GM12878 (cell line): ENCODE measurements around the gene MANBA. TPM values are rescaled to one million over a fixed set of nuclear protein-coding genes. Genes with fewer than 3 reads are reported as not detected.
A peak's percentile ranks its signal among the peaks of the same experiment; 100 is the strongest.

Source experiments
- ATAC-seq: fragments of 200-7000 bp; cut with Tn5 transposase; 3 replicates; pipeline ENCODE4 v1.9.1; 2020; ENCODE audit warnings: mild to moderate bottlenecking, moderate library complexity
- BruUV-seq: library from RNA; stranded (reverse); fragments of 400-500 nt; replicated peaks from 2 replicates; lab custom pipeline; 2021; lab: Mats Ljungman, UMichigan
- CTCF ChIA-PET: fragments of 300-600 bp; sonication (Branson Sonifier 250); formaldehyde crosslinking; extraction: SDS; loops from one replicate; lab custom pipeline; 2021; ENCODE audit warnings: inconsistent platforms; lab: Yijun Ruan, JAX
- POLR2A ChIA-PET: fragments of 350-600 bp; formaldehyde crosslinking; extraction: SDS; loops from one replicate; lab custom pipeline; 2021; ENCODE audit warnings: inconsistent platforms; lab: Charles Lee
- RAD21 ChIA-PET: fragments of 300-600 bp; sonication (Branson Sonifier 250); formaldehyde crosslinking; loops from one replicate; lab custom pipeline; 2023; ENCODE audit warnings: antibody characterized with exemption; ENCODE audit not compliant: unreplicated experiment; lab: Charles Lee
- SMC1A ChIA-PET: fragments of 300-600 bp; sonication (Branson Sonifier 250); formaldehyde crosslinking; loops from one replicate; lab custom pipeline; 2023; ENCODE audit not compliant: unreplicated experiment, uncharacterized antibody; lab: Charles Lee
- DNase-seq: peaks from one replicate; pipeline ENCODE4 v3.0.0-alpha.2; 2011; ENCODE audit warnings: low read depth, low spot score
- FAIRE-seq: peaks from 3 replicates; lab custom pipeline; 2011; peaks lifted over from hg19 to GRCh38; lab: Jason Lieb, UNC
- H2AFZ ChIP-seq: 2 replicates; pipeline ENCODE4 v1.6.0; 2011; ENCODE audit warnings: low read depth, low read length, control low read depth; ENCODE audit not compliant: control insufficient read depth
- H3K27ac ChIP-seq: 2 replicates; pipeline ENCODE4 v1.5.1; 2011; ENCODE audit warnings: control low read depth; ENCODE audit not compliant: control insufficient read depth, insufficient read depth
- H3K27me3 ChIP-seq, 2 experiments: replicated peaks in 1 of 2; 2 replicates each; pipeline versions ENCODE4 v1.6.0 to v1.6.1; 2011; ENCODE audit warnings: low read length in 1 of 2; ENCODE audit not compliant: control insufficient read depth in 2 of 2, insufficient read depth in 2 of 2
- H3K36me3 ChIP-seq, 2 experiments: 2 replicates each; pipeline ENCODE4 v1.5.1; 2011; ENCODE audit warnings: low read length in 1 of 2; ENCODE audit not compliant: control insufficient read depth in 2 of 2, insufficient read depth in 2 of 2
- H3K4me1 ChIP-seq: 2 replicates; pipeline ENCODE4 v1.6.1; 2011; ENCODE audit warnings: mild to moderate bottlenecking, low read length, moderate library complexity, mixed read lengths; ENCODE audit not compliant: control insufficient read depth, insufficient read depth
- H3K4me2 ChIP-seq: 2 replicates; pipeline ENCODE4 v1.6.0; 2011; ENCODE audit warnings: control low read depth; ENCODE audit not compliant: control insufficient read depth, insufficient read depth
- H3K4me3 ChIP-seq: fragments of 200-600 bp; sonication (generic); 2 replicates; pipeline ENCODE4 v1.5.1; 2016
- H3K79me2 ChIP-seq: 2 replicates; pipeline ENCODE4 v1.6.0; 2011; ENCODE audit warnings: low read length; ENCODE audit not compliant: control insufficient read depth, insufficient read depth
- H3K9ac ChIP-seq: 2 replicates; pipeline ENCODE4 v1.8.0; 2011; ENCODE audit warnings: low read length, control low read depth, mixed read lengths; ENCODE audit not compliant: control insufficient read depth, insufficient read depth
- H3K9me3 ChIP-seq: replicated peaks from 3 replicates; pipeline ENCODE4 v1.5.1; 2011; ENCODE audit warnings: mild to moderate bottlenecking, low read length; ENCODE audit not compliant: control insufficient read depth, insufficient read depth
- H4K20me1 ChIP-seq: 2 replicates; pipeline ENCODE4 v1.6.0; 2011; ENCODE audit not compliant: control insufficient read depth, insufficient read depth
- CREM ChIP-seq: IDR thresholded peaks from 2 replicates; pipeline ENCODE4 v1.6.1; 2014; ENCODE audit warnings: antibody characterized with exemption, low read depth
- FOXM1 ChIP-seq: IDR thresholded peaks from 2 replicates; pipeline ENCODE4 v1.6.1; 2012; ENCODE audit warnings: low read depth, mild to moderate bottlenecking, inconsistent platforms, low read length, moderate library complexity
- LARP7 ChIP-seq: fragments of 450-650 bp; IDR thresholded peaks from 2 replicates; pipeline ENCODE4 v1.6.1; 2017; ENCODE audit warnings: mild to moderate bottlenecking
- MEF2B ChIP-seq: fragments of 450-650 bp; IDR thresholded peaks from 2 replicates; pipeline ENCODE4 v1.6.1; 2018; ENCODE audit warnings: mild to moderate bottlenecking, moderate library complexity; ENCODE audit not compliant: partially characterized antibody, poor library complexity, severe bottlenecking
- MTA2 ChIP-seq: fragments of 450-650 bp; IDR thresholded peaks from 2 replicates; pipeline ENCODE4 v1.6.1; 2016; ENCODE audit warnings: low read depth, mild to moderate bottlenecking, moderate library complexity
- NFIC ChIP-seq: IDR thresholded peaks from 2 replicates; pipeline ENCODE4 v1.6.1; 2012; ENCODE audit warnings: low read depth, mild to moderate bottlenecking, inconsistent platforms, low read length, moderate library complexity
- RUNX3 ChIP-seq: IDR thresholded peaks from 2 replicates; pipeline ENCODE4 v1.6.1; 2012; ENCODE audit warnings: low read length, inconsistent platforms
- WGBS: methylation state at CpG from one replicate; pipeline ENCODE4 v1.1.6; 2016; ENCODE audit warnings: low lambda C conversion rate; ENCODE audit not compliant: insufficient replicate concordance, insufficient coverage; ENCODE audit errors: missing lambda C conversion rate; 5-methylcytosine and 5-hydroxymethylcytosine counted together
- in situ Hi-C: fragments of 300-500 bp; cut with MboI; formaldehyde crosslinking; loops from 9 replicates; pipeline ENCODE4 v1.14.3; 2018; ENCODE audit warnings: mixed read lengths
- intact Hi-C: fragments of 100-400 bp; cut with micrococcal nuclease; formaldehyde crosslinking; loops from one replicate; pipeline ENCODE4 v1.14.2; 2022; ENCODE audit not compliant: unreplicated experiment
- polyA plus RNA-seq, 11 experiments: library from polyadenylated mRNA; depleted of rRNA in 4 of 11; unstranded in 6 of 11; stranded (reverse) in 5 of 11; fragments of >200 nt; fragmentation: Nextera tagmentation in 4 of 11; fragmentation: Illumina TruSeq in 1 of 11; extraction: Ambion mirVana in 4 of 11; extraction: Trizol in 1 of 11; gene quantifications; 1 replicate in 1 of 11; 2 replicates in 10 of 11; pipeline versions ENCODE4 v1.2.1 to v1.2.3, GENCODE V29; 2011 to 2016; ENCODE audit warnings: inconsistent platforms in 2 of 11, missing spikeins in 2 of 11, low read depth in 1 of 11
- total RNA-seq, 4 experiments: library from RNA; depleted of rRNA in 3 of 4; stranded (reverse); fragments of >200 nt in 3 of 4; fragmentation: Illumina TruSeq in 1 of 4; extraction: Trizol in 1 of 4; gene quantifications; 2 replicates each; pipeline versions ENCODE4 v1.2.1 to v1.2.3, GENCODE V29; 2013 to 2021
- TF ChIP-seq, protein P1 (sequence below): IDR thresholded peaks from 2 replicates; pipeline ENCODE4 v1.6.1; 2012; ENCODE audit warnings: mild to moderate bottlenecking, low read depth, low read length
- TF ChIP-seq, protein P2 (sequence below): IDR thresholded peaks from 2 replicates; pipeline ENCODE4 v1.6.1; 2011; ENCODE audit warnings: mild to moderate bottlenecking, low read depth, low read length, moderate library complexity; ENCODE audit not compliant: insufficient replicate concordance
- TF ChIP-seq, protein P3 (sequence below): IDR thresholded peaks from 2 replicates; pipeline ENCODE4 v1.6.1; 2011; ENCODE audit warnings: borderline replicate concordance, low read depth, mild to moderate bottlenecking, moderate library complexity, low read length; ENCODE audit not compliant: insufficient read depth, poor library complexity, severe bottlenecking
- TF ChIP-seq, protein P4 (sequence below): IDR thresholded peaks from 2 replicates; pipeline ENCODE4 v1.6.1; 2012; ENCODE audit warnings: low read length, inconsistent platforms

The MANBA gene
- total and polyA plus RNA-seq, 10 of the 15 experiments (the other 5 are each of a cell fraction or from before 2014, with no cell fraction given): 3.8 to 19.0 (median 12.5) TPM

DNA sequence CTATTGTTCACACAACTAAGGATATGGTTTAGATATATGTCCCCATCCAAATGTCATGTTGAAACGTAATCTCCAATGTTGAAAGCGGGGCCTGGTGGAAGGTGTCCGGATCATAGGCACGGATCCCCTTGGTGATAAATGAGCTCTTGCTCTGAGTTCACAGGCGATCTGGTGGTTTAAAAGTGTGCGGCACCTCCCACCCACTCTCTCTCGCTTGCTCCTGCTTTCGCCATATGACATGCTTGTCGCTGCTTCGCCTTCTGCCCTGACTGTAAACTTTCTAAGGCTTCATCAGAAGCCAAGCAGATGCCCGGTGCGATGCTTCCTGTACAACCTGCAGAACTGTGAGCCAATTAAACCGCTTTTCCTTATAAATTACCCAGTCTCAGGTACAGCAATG, 131.1 kb downstream of the MANBA start (continued):
- TF ChIP-seq, protein P1, sequence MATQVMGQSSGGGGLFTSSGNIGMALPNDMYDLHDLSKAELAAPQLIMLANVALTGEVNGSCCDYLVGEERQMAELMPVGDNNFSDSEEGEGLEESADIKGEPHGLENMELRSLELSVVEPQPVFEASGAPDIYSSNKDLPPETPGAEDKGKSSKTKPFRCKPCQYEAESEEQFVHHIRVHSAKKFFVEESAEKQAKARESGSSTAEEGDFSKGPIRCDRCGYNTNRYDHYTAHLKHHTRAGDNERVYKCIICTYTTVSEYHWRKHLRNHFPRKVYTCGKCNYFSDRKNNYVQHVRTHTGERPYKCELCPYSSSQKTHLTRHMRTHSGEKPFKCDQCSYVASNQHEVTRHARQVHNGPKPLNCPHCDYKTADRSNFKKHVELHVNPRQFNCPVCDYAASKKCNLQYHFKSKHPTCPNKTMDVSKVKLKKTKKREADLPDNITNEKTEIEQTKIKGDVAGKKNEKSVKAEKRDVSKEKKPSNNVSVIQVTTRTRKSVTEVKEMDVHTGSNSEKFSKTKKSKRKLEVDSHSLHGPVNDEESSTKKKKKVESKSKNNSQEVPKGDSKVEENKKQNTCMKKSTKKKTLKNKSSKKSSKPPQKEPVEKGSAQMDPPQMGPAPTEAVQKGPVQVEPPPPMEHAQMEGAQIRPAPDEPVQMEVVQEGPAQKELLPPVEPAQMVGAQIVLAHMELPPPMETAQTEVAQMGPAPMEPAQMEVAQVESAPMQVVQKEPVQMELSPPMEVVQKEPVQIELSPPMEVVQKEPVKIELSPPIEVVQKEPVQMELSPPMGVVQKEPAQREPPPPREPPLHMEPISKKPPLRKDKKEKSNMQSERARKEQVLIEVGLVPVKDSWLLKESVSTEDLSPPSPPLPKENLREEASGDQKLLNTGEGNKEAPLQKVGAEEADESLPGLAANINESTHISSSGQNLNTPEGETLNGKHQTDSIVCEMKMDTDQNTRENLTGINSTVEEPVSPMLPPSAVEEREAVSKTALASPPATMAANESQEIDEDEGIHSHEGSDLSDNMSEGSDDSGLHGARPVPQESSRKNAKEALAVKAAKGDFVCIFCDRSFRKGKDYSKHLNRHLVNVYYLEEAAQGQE: no peak

DNA sequence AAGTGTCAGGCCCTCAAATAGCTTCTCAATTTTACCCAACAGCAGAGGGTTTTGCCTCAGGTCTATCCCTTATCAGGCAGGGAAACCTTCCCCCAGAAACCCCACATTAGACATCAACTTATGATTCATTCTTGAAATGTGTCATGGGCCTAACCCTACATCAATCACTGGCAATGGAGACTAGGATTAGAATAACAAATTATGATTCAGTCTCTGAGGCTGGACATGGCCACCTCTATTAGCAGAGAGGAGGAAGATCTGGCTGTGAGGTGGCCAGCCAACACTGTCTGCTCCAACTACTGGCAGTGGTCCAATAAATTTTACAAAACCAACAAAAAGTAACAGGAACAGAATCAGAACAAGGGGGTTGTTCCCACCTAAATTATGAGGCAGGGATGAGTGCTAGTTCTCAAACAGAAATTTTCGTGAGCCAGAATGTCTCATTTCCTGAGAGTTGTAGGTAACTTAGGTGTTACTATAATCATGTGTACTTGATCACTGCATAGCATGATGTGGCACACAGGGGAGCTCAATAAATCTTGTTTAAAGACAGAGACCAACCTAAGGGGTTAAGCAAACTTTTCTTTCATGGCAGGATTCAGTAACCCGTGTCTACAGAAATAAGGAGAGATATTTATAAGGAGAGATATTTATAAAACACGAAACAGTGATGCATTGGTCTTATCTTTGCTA, 132.8 kb downstream of the MANBA start:
- Histone ChIP-seq H3K79me2 (no peaks in the 10 kb centered on the region), H4K20me1 (no peaks in the 10 kb centered on the region), H3K27me3 (no peaks in the 10 kb centered on the region), H3K9me3 (no peaks in the 10 kb centered on the region), H3K4me3 (no peak overlapping the region), H3K27ac (no peak overlapping the region), H3K4me1 (peaks cover 3% of the 10 kb centered on the region; the same call in 1 of the 2 replicates), H3K4me2 (no peak overlapping the region), H3K36me3 (peaks cover 0 to 6% of the 10 kb centered on the region in 2 experiments; a peak in 2 of 4 replicates), H3K9ac (no peak overlapping the region), H2AFZ (no peak overlapping the region)
- WGBS: 61% methylated on average over 3 of the region's 3 CpGs
- ChIA-PET RAD21 (interaction anchor here (0.9 to 2.4 kb wide), 4 partner anchors 197 to 468 kb away, joined by 3 to 18 read pairs (median 6); no protein-coding TSS in a partner anchor), SMC1A (interaction anchor here (0.8 to 4.5 kb wide), 13 partner anchors 15 to 452 kb away, joined by 3 to 39 read pairs (median 3); no protein-coding TSS in a partner anchor), POLR2A (interaction anchor here (1.0 kb wide), 1 partner anchor 133 kb away, joined by 3 read pairs; the partner anchor contains the start of gene MANBA), CTCF (interaction anchor here (1.0 to 3.5 kb wide), 10 partner anchors 15 to 471 kb away, joined by 3 to 34 read pairs (median 4); partner anchors contain the start of gene BDH2)
- intact Hi-C loops (loop anchor here (5.0 to 10.0 kb wide), 3 partner anchors 167 to 371 kb away; partner anchors contain the start of gene SLC39A8), in situ Hi-C loops (loop anchor here (10.0 to 25.0 kb wide), 2 partner anchors 467 to 1159 kb away; partner anchors contain the start of gene BDH2)
- no TSS peak for BruUV-seq
- FAIRE-seq (no peak), ATAC-seq (peak; percentile 61), DNase-seq (no peak)
- peak; percentile 39; the same call in 1 of the 2 replicates for TF ChIP-seq FOXM1
- TF ChIP-seq RUNX3: peak; percentile 55; the same call in 1 of the 2 replicates
- TF ChIP-seq CREM: 0 out of 2 replicates have a peak, but pooled peaks have one; percentile 32
- TF ChIP-seq NFIC: peak; percentile 40; the same call in 1 of the 2 replicates
- TF ChIP-seq MTA2: no peak
- TF ChIP-seq, protein P2, sequence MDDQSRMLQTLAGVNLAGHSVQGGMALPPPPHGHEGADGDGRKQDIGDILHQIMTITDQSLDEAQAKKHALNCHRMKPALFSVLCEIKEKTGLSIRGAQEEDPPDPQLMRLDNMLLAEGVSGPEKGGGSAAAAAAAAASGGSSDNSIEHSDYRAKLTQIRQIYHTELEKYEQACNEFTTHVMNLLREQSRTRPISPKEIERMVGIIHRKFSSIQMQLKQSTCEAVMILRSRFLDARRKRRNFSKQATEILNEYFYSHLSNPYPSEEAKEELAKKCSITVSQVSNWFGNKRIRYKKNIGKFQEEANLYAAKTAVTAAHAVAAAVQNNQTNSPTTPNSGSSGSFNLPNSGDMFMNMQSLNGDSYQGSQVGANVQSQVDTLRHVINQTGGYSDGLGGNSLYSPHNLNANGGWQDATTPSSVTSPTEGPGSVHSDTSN: peak; percentile 19
- TF ChIP-seq MEF2B: no peak
- TF ChIP-seq, protein P3, sequence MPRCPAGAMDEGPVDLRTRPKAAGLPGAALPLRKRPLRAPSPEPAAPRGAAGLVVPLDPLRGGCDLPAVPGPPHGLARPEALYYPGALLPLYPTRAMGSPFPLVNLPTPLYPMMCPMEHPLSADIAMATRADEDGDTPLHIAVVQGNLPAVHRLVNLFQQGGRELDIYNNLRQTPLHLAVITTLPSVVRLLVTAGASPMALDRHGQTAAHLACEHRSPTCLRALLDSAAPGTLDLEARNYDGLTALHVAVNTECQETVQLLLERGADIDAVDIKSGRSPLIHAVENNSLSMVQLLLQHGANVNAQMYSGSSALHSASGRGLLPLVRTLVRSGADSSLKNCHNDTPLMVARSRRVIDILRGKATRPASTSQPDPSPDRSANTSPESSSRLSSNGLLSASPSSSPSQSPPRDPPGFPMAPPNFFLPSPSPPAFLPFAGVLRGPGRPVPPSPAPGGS: peak; percentile 23
- no peak for TF ChIP-seq LARP7
- TF ChIP-seq, protein P4, sequence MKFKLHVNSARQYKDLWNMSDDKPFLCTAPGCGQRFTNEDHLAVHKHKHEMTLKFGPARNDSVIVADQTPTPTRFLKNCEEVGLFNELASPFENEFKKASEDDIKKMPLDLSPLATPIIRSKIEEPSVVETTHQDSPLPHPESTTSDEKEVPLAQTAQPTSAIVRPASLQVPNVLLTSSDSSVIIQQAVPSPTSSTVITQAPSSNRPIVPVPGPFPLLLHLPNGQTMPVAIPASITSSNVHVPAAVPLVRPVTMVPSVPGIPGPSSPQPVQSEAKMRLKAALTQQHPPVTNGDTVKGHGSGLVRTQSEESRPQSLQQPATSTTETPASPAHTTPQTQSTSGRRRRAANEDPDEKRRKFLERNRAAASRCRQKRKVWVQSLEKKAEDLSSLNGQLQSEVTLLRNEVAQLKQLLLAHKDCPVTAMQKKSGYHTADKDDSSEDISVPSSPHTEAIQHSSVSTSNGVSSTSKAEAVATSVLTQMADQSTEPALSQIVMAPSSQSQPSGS: 0 out of 2 replicates have a peak, but pooled peaks have one; percentile 38
